Right lobe of liver (tissue), 4 donors: ENCODE results near the gene HHIP.

Source experiments
- POLR2A ChIP-seq: fragments of 450-650 bp; IDR thresholded peaks from one replicate; pipeline ENCODE4 v1.6.1; 2017; ENCODE audit warnings: antibody characterized with exemption, mild to moderate bottlenecking
- TF ChIP-seq, protein P1 (sequence below), 4 donors: fragments of 200-600 bp in 3 of 4; fragments of 450-650 bp in 1 of 4; IDR thresholded peaks; one replicate each; pipeline versions ENCODE4 v1.5.1 to v1.8.0; 2016 to 2022; ENCODE audit warnings: antibody characterized with exemption in 4 of 4, mild to moderate bottlenecking in 2 of 4
- donor health status: DM: no; HTN: no; CAD: no.
- donor health status: DM: no; HTN: no; CAD: no.
- donor health status: DM: no; HTN: yes; CAD: no.

GRCh38 chr4:144648042-144648441, 2.1 kb downstream of the HHIP start:
- TF ChIP-seq, protein P1, sequence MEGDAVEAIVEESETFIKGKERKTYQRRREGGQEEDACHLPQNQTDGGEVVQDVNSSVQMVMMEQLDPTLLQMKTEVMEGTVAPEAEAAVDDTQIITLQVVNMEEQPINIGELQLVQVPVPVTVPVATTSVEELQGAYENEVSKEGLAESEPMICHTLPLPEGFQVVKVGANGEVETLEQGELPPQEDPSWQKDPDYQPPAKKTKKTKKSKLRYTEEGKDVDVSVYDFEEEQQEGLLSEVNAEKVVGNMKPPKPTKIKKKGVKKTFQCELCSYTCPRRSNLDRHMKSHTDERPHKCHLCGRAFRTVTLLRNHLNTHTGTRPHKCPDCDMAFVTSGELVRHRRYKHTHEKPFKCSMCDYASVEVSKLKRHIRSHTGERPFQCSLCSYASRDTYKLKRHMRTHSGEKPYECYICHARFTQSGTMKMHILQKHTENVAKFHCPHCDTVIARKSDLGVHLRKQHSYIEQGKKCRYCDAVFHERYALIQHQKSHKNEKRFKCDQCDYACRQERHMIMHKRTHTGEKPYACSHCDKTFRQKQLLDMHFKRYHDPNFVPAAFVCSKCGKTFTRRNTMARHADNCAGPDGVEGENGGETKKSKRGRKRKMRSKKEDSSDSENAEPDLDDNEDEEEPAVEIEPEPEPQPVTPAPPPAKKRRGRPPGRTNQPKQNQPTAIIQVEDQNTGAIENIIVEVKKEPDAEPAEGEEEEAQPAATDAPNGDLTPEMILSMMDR (IDR thresholded peaks at IDR 0.05): no peak
- no peak for TF ChIP-seq POLR2A
